SU-DHL-6 (cell line): ENCODE measurements around the gene HOXB3.

Experiments used
- H2AFZ ChIP-seq: fragments of 200-600 bp; sonication (generic); 2 replicates; pipeline ENCODE4 v1.6.1; 2014; ENCODE audit warnings: low read depth, mild to moderate bottlenecking, moderate library complexity, mixed read lengths, antibody characterized with exemption, low read length; ENCODE audit not compliant: severe bottlenecking
- H3F3A ChIP-seq: fragments of 200-600 bp; shearing (Covaris generic); 2 replicates; pipeline ENCODE4 v1.6.0; 2016; ENCODE audit warnings: antibody characterized with exemption, mild to moderate bottlenecking; ENCODE audit not compliant: insufficient read depth
- H3K27ac ChIP-seq: fragments of 200-600 bp; sonication (generic); 2 replicates; pipeline ENCODE4 v1.5.1; 2016; ENCODE audit warnings: low read depth, mild to moderate bottlenecking, low read length, moderate library complexity, mixed read lengths
- H3K27me3 ChIP-seq: fragments of 200-600 bp; sonication (generic), shearing (Covaris generic); 2 replicates; pipeline ENCODE4 v1.6.0; 2014; ENCODE audit warnings: mild to moderate bottlenecking, low read length
- H3K36me3 ChIP-seq: fragments of 200-600 bp; sonication (generic); 2 replicates; pipeline ENCODE4 v1.6.1; 2014; ENCODE audit warnings: mild to moderate bottlenecking, low read length, mixed read lengths
- H3K4me2 ChIP-seq: fragments of 300-600, 200-600 bp; shearing (Covaris generic), sonication (generic); 2 replicates; pipeline ENCODE4 v1.6.0; 2014; ENCODE audit warnings: low read length, low read depth, mild to moderate bottlenecking; ENCODE audit not compliant: poor library complexity, severe bottlenecking
- H3K4me3 ChIP-seq: fragments of 200-600 bp; sonication (generic); 2 replicates; pipeline ENCODE4 v1.5.1; 2014; ENCODE audit warnings: antibody characterized with exemption, low read length, mild to moderate bottlenecking, mixed read lengths; ENCODE audit not compliant: insufficient read depth, poor library complexity, severe bottlenecking
- H3K79me2 ChIP-seq: fragments of 200-600 bp; sonication (generic); 2 replicates; pipeline ENCODE4 v1.6.1; 2014; ENCODE audit warnings: mild to moderate bottlenecking, low read length, moderate library complexity; ENCODE audit not compliant: insufficient read depth
- H3K9ac ChIP-seq: fragments of 200-600 bp; sonication (generic); 2 replicates; pipeline ENCODE4 v1.7.0; 2014; ENCODE audit warnings: mild to moderate bottlenecking, low read length
- H3K9me2 ChIP-seq: fragments of 200-600 bp; sonication (generic); replicated peaks from 2 replicates; pipeline ENCODE4 v1.6.1; 2014; ENCODE audit warnings: low read length; ENCODE audit not compliant: insufficient read depth
- H3K9me3 ChIP-seq: fragments of 200-600 bp; sonication (generic); 2 replicates; pipeline ENCODE4 v1.6.1; 2014; ENCODE audit warnings: low read length, mixed read lengths; ENCODE audit not compliant: insufficient read depth
- H4K20me1 ChIP-seq: fragments of 200-600 bp; sonication (generic); 2 replicates; pipeline ENCODE4 v1.6.1; 2014; ENCODE audit warnings: low read depth, mild to moderate bottlenecking, antibody characterized with exemption, low read length, moderate library complexity, mixed read lengths
- EZH2phosphoT487 ChIP-seq: fragments of 200-600 bp; sonication (generic), shearing (Covaris generic); conservative IDR thresholded peaks from 2 replicates; pipeline ENCODE4 v1.6.1; 2018; ENCODE audit warnings: mild to moderate bottlenecking, antibody characterized with exemption, low read length, moderate library complexity, mixed read lengths
- TF ChIP-seq, protein P1 (sequence below): fragments of 200-600 bp; sonication (generic); IDR thresholded peaks from one replicate; pipeline ENCODE4 v1.5.1; 2017; ENCODE audit warnings: antibody characterized with exemption, mild to moderate bottlenecking, low read length, moderate library complexity; ENCODE audit not compliant: insufficient read depth, poor library complexity, severe bottlenecking

The HOXB3 gene

DNA sequence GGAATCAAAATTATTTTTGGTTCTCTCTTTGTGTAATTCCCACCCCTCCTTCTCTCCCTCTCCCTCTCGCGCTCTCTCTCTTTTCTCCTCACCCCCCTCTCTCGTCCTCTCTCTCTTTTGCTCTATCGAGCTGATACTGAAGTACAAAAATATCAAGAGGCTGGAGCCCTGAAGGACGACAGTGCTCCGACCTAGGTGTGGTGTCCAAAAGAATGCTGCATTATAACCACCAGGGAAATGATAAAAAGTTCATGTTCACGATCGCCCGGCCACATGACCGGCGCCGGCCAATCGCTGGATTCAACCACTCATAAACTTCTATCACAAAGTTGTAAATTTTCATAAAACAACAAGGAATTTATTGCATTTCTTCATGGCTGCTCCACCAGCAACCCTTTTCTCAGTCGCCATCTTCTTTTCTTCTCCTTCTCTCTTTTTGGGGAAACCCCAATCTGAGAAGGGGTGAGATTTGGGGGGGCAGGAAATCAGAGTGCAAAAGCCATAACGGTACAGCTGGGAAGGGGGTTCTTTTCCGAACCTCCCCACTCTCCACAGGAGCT lies 14.8 kb upstream of the HOXB3 start, which contains the start of gene HOXB6:
HOXB6 (minus strand) TSS at position 217 of the 560 bp plus-strand sequence. CDS start 6,836 bp downstream, outside the sequence.
- no peak within 1 kb of the TSS for H2AFZ ChIP-seq
- no peak within 1 kb of the TSS for H3K4me2 ChIP-seq
- TF ChIP-seq, protein P1, sequence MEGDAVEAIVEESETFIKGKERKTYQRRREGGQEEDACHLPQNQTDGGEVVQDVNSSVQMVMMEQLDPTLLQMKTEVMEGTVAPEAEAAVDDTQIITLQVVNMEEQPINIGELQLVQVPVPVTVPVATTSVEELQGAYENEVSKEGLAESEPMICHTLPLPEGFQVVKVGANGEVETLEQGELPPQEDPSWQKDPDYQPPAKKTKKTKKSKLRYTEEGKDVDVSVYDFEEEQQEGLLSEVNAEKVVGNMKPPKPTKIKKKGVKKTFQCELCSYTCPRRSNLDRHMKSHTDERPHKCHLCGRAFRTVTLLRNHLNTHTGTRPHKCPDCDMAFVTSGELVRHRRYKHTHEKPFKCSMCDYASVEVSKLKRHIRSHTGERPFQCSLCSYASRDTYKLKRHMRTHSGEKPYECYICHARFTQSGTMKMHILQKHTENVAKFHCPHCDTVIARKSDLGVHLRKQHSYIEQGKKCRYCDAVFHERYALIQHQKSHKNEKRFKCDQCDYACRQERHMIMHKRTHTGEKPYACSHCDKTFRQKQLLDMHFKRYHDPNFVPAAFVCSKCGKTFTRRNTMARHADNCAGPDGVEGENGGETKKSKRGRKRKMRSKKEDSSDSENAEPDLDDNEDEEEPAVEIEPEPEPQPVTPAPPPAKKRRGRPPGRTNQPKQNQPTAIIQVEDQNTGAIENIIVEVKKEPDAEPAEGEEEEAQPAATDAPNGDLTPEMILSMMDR, result no peak
- no peak for TF ChIP-seq EZH2phosphoT487
- no peaks in the 10 kb centered on the region for H3K9me2 ChIP-seq
- H3F3A ChIP-seq, result no peaks in the 10 kb centered on the region
- H3K36me3 ChIP-seq, result no peaks in the 10 kb centered on the region
- no peak within 1 kb of the TSS for H3K9ac ChIP-seq
- H3K27me3 ChIP-seq, result no peaks in the 10 kb centered on the region
- H4K20me1 ChIP-seq, result no peaks in the 10 kb centered on the region
- no peaks in the 10 kb centered on the region for H3K79me2 ChIP-seq
- no peak within 1 kb of the TSS for H3K27ac ChIP-seq
- no peak within 1 kb of the TSS for H3K4me3 ChIP-seq
- no peaks in the 10 kb centered on the region for H3K9me3 ChIP-seq

DNA sequence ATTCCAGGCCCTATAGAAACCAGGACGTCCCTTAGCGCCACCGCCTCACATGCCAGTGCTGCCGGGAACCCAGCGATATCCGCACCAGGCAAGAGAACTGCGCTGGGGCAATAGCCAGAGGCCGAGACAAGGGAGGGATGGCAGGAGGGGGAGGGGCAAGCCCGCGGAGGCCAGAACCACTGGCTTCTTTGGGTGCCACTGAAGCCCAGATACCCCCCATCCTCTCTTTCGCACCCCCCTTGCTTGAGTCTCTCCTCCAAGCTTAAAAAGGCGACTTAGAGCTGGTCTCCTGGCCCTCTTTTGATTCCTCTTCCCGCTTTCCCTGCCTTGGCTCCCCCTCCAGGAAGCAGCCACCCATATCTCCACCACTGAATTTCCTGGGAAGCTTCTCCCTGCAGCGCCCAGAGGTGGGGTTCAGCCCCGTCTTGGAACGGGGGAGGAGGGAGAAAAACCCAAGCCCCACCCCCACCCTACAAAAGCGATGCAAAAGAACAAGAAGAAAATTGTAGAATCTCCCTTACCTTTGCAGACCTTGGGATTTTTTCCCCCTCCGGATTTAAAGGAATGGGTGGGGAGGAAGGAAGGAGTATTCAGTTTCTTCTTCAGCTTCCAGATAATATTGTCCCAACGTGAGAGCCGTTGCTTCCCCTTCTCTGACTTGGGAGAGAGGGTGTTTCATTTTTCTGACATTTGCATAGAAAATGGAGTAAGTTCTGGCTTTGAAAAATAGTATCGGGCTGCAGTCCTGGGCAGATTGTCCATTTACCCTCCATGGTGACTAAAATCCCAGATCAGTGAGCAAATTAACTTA lies 14.1 kb upstream of the HOXB3 start:
- H3K27me3 ChIP-seq, result no peaks in the 10 kb centered on the region
- H3F3A ChIP-seq, result no peaks in the 10 kb centered on the region
- TF ChIP-seq EZH2phosphoT487, result no peak
- TF ChIP-seq, protein P1, result no peak
- no peaks in the 10 kb centered on the region for H4K20me1 ChIP-seq
- H3K4me3 ChIP-seq, result no peak overlapping the region
- no peaks in the 10 kb centered on the region for H3K79me2 ChIP-seq
- H3K27ac ChIP-seq, result no peak overlapping the region
- no peak overlapping the region for H3K9ac ChIP-seq
- no peak overlapping the region for H3K4me2 ChIP-seq
- no peaks in the 10 kb centered on the region for H3K36me3 ChIP-seq
- no peaks in the 10 kb centered on the region for H3K9me2 ChIP-seq
- no peak overlapping the region for H2AFZ ChIP-seq
- H3K9me3 ChIP-seq, result no peaks in the 10 kb centered on the region

DNA sequence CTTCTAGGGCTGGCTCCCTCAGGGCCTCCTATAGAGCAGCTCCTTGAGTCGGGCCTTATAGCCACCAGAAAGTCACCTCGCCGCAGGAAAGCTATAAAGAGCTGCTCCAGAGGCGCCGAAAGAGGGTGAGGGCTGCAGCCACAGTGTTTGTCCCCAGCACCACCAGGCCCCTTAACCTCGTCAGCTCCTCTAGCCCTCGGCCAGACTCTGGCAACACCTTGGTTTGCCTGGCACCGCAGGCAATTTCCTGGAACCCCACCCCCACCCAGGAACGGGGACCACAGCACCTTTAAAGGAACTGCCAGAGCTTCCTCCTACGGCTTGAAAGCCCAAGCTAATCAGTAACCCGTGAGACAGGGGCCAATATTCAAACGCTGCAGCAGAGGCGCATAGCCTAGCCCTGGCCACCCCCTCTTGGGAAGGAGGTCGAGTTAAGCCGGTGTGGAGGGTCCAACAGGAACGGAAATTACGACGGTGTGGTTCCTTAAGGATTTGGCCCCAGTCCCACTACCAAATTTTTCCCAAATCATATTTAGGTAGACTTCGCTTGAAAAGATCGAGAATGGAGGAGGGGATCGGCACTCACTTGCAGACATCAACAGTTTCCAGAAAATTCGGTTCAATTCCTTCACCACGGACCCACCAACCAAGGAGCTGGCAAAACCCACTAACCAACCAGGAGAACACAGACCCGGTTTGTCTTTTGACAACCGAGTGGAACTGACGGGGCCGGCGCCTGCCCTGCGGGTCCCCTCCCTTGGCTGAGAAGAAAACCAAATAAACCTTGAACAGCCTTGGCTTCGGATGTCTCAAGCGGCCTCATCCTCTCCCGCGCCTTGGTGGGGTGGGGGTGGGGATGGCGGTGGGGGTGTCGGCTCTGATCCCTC lies 11.7 kb upstream of the HOXB3 start:
- Histone ChIP-seq H3K27me3 (no peaks in the 10 kb centered on the region), H3K9me3 (no peaks in the 10 kb centered on the region), H3K4me2 (no peak overlapping the region), H3K79me2 (no peaks in the 10 kb centered on the region), H4K20me1 (no peaks in the 10 kb centered on the region), H3F3A (no peaks in the 10 kb centered on the region), H3K27ac (no peak overlapping the region), H2AFZ (no peak overlapping the region), H3K36me3 (no peaks in the 10 kb centered on the region), H3K4me3 (no peak overlapping the region), H3K9me2 (no peaks in the 10 kb centered on the region), H3K9ac (no peak overlapping the region)
- TF ChIP-seq, protein P1, result no peak
- no peak for TF ChIP-seq EZH2phosphoT487
